Tibial nerve (tissue), 4 donors: ENCODE results near the gene GRK1.

Experiments
- CTCF ChIP-seq, 5 experiments: fragments of 200-600 bp in 3 of 5; fragments of 450-650 bp in 2 of 5; sonication (generic) in 3 of 5; IDR thresholded peaks; one replicate each; pipeline ENCODE4 v1.5.1; 2016 to 2019; ENCODE audit warnings: antibody characterized with exemption in 5 of 5, mild to moderate bottlenecking in 3 of 5, moderate library complexity in 2 of 5
- EP300 ChIP-seq, 2 donors: sonication (generic); formaldehyde crosslinking; IDR thresholded peaks; one replicate each; pipeline ENCODE4 v1.6.1; 2017; ENCODE audit warnings: antibody characterized with exemption in 2 of 2, mild to moderate bottlenecking in 1 of 2
- POLR2A ChIP-seq, 2 donors: fragments of 450-650 bp; IDR thresholded peaks; one replicate each; pipeline ENCODE4 v1.6.1; 2017; ENCODE audit warnings: antibody characterized with exemption in 2 of 2, mild to moderate bottlenecking in 2 of 2, moderate library complexity in 2 of 2

DNA sequence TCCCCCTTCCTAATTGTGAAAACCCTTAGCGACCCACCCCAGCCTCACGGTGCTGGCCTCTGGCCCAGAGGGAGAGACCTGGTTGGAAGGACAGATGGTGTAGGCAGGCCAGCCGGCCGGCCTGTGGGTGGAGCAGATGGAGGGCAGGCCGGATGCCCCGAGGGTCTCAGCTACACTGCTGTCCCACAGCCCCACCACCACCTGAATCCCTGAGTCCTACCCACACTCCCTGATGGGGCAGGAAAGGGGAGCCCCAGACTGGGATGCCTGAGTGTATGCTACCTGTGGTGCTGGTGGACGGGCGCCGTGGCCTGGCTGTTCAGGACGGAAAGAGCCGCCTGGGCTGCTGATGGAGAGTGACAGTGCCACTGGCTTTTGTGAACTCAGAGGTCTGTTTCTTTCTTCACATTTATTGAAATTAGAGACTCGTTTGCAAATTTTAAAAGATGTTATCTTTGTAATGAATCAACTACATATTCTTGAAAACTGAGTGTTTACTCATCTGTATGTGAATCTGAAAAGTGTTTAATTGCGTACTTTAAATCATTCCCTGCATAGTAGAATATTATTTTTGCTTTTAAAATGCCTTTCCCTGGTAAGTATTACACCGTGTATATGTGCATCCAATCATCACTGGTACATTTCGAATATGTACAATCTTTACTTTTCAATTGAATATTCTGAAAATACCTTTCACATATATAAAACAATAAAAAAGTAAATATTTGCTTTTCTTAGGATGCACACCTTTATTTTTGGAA is 46.8 kb upstream of the GRK1 start:
- TF ChIP-seq EP300 (IDR thresholded peaks at IDR 0.05) (no peak), CTCF (IDR thresholded peaks at IDR 0.05) (no peak), POLR2A (IDR thresholded peaks at IDR 0.05) (no peak)
